H1 (cell line): ENCODE data around the gene PPFIBP2. TPM values are rescaled to one million over a fixed set of nuclear protein-coding genes. Genes with fewer than 3 reads are reported as not detected.

ENCODE experiments used
- CTCF ChIA-PET: fragments of 300-600 bp; sonication (Branson Sonifier 250); formaldehyde crosslinking; loops from one replicate; lab custom pipeline; 2021; ENCODE audit not compliant: partially characterized antibody; lab: Charles Lee
- POLR2A ChIA-PET: fragments of 300-600 bp; sonication (Branson Sonifier 250); formaldehyde crosslinking; loops from one replicate; lab custom pipeline; 2021; ENCODE audit warnings: inconsistent platforms; ENCODE audit not compliant: partially characterized antibody; lab: Charles Lee
- DNase-seq, 2 experiments: peaks; one replicate each; pipeline versions ENCODE4 v3.0.0 to v3.0.0-alpha.2; 2010 to 2022; ENCODE audit warnings: low spot score in 2 of 2, low read depth in 1 of 2, mixed read lengths in 1 of 2
- FAIRE-seq: peaks from 2 replicates; lab custom pipeline; 2011; peaks lifted over from hg19 to GRCh38; lab: Jason Lieb, UNC
- H2AFZ ChIP-seq: 2 replicates; pipeline ENCODE4 v1.8.1; 2012; ENCODE audit warnings: low read length, inconsistent platforms
- H2AK5ac ChIP-seq: 2 replicates; pipeline ENCODE4 v1.6.1; 2013; ENCODE audit warnings: low read depth, low read length
- H2BK120ac ChIP-seq: replicated peaks from 2 replicates; pipeline ENCODE3; 2013; ENCODE audit warnings: low read depth, low read length, inconsistent platforms
- H2BK12ac ChIP-seq: 2 replicates; pipeline ENCODE4 v1.6.1; 2013; ENCODE audit warnings: low read depth, low read length
- H2BK15ac ChIP-seq: 2 replicates; pipeline ENCODE4 v1.6.1; 2013; ENCODE audit warnings: low read length
- H2BK20ac ChIP-seq: 2 replicates; pipeline ENCODE4 v1.6.1; 2013; ENCODE audit warnings: low read length
- H2BK5ac ChIP-seq: 2 replicates; pipeline ENCODE4 v1.6.1; 2013; ENCODE audit warnings: low read depth, low read length
- H3K14ac ChIP-seq: 2 replicates; pipeline ENCODE4 v1.6.1; 2013; ENCODE audit warnings: inconsistent platforms; ENCODE audit not compliant: insufficient read length
- H3K18ac ChIP-seq: 2 replicates; pipeline ENCODE4 v1.6.1; 2013; ENCODE audit warnings: low read length; ENCODE audit errors: extremely low read depth
- H3K23ac ChIP-seq: 2 replicates; pipeline ENCODE4 v1.6.1; 2013; ENCODE audit warnings: inconsistent platforms; ENCODE audit not compliant: insufficient read length
- H3K23me2 ChIP-seq: 2 replicates; pipeline ENCODE4 v1.6.1; 2013; ENCODE audit warnings: low read depth, low read length
- H3K27ac ChIP-seq: 2 replicates; pipeline ENCODE4 v1.6.1; 2011; ENCODE audit warnings: low read depth, low read length, inconsistent platforms
- H3K27me3 ChIP-seq, 4 experiments: replicated peaks in 1 of 4; 1 replicate in 1 of 4; 2 replicates in 3 of 4; pipeline versions ENCODE4 v1.6.1 to v1.8.1; 2011 to 2013; ENCODE audit warnings: low read length in 3 of 4, mild to moderate bottlenecking in 3 of 4, inconsistent platforms in 2 of 4, mixed read lengths in 2 of 4, moderate library complexity in 1 of 4; ENCODE audit not compliant: control insufficient read depth in 3 of 4, insufficient read depth in 3 of 4; ENCODE audit errors: extremely low read depth in 1 of 4
- H3K36me3 ChIP-seq, 4 experiments: 2 replicates each; pipeline versions ENCODE4 v1.6.1 to v1.8.1; 2011 to 2013; ENCODE audit warnings: mild to moderate bottlenecking in 4 of 4, low read length in 3 of 4, moderate library complexity in 2 of 4, control low read depth in 1 of 4, inconsistent platforms in 1 of 4; ENCODE audit not compliant: insufficient read depth in 4 of 4, control insufficient read depth in 2 of 4
- H3K4ac ChIP-seq: replicated peaks from 2 replicates; pipeline ENCODE3; 2013; ENCODE audit warnings: low read length, low read depth, mixed read lengths, inconsistent platforms; ENCODE audit not compliant: insufficient read length
- H3K4me1 ChIP-seq, 4 experiments: replicated peaks in 1 of 4; 1 replicate in 1 of 4; 2 replicates in 3 of 4; pipeline versions ENCODE4 v1.6.1 to v1.8.1; 2011 to 2013; ENCODE audit warnings: low read length in 3 of 4, inconsistent platforms in 2 of 4, mixed read lengths in 1 of 4; ENCODE audit not compliant: insufficient read depth in 4 of 4, control insufficient read depth in 3 of 4
- H3K4me2 ChIP-seq, 2 experiments: 2 replicates each; pipeline versions ENCODE4 v1.6.1 to v1.8.1; 2011 to 2013; ENCODE audit warnings: low read depth in 2 of 2, low read length in 2 of 2, control low read depth in 1 of 2, inconsistent platforms in 1 of 2, mild to moderate bottlenecking in 1 of 2; ENCODE audit not compliant: insufficient read depth in 1 of 2
- H3K4me3 ChIP-seq, 4 experiments: fragments of 200-600, 300-600 bp in 1 of 4; sonication (generic), shearing (Covaris generic), sonication (Bioruptor Twin) in 1 of 4; 2 replicates each; pipeline versions ENCODE4 v1.5.1 to v1.8.1; 2011 to 2016; ENCODE audit warnings: low read length in 4 of 4, low read depth in 3 of 4, control low read depth in 2 of 4, inconsistent platforms in 2 of 4, mild to moderate bottlenecking in 2 of 4, mixed read lengths in 1 of 4, moderate library complexity in 1 of 4; ENCODE audit not compliant: insufficient read depth in 2 of 4; ENCODE audit errors: extremely low read depth in 1 of 4
- H3K56ac ChIP-seq: replicated peaks from 2 replicates; pipeline ENCODE3; 2013; ENCODE audit warnings: low read depth, mild to moderate bottlenecking, mixed read lengths, low read length, inconsistent platforms; ENCODE audit not compliant: insufficient read length
- H3K79me1 ChIP-seq: 2 replicates; pipeline ENCODE4 v1.6.1; 2013; ENCODE audit warnings: low read depth, low read length, control low read depth
- H3K79me2 ChIP-seq, 2 experiments: 2 replicates each; pipeline versions ENCODE4 v1.6.1 to v1.8.1; 2012 to 2013; ENCODE audit warnings: low read length in 2 of 2, mild to moderate bottlenecking in 2 of 2, inconsistent platforms in 1 of 2; ENCODE audit not compliant: insufficient read depth in 2 of 2, control insufficient read depth in 1 of 2
- H3K9ac ChIP-seq, 4 experiments: replicated peaks in 1 of 4; 1 replicate in 1 of 4; 2 replicates in 3 of 4; pipeline versions ENCODE4 v1.6.1 to v1.8.1; 2011 to 2013; ENCODE audit warnings: low read depth in 3 of 4, low read length in 3 of 4, control low read depth in 2 of 4, mild to moderate bottlenecking in 2 of 4, moderate library complexity in 2 of 4, inconsistent platforms in 1 of 4; ENCODE audit errors: extremely low read depth in 1 of 4
- H3K9me3 ChIP-seq, 2 experiments: 2 replicates each; pipeline versions ENCODE4 v1.6.1 to v1.8.1; 2012 to 2013; ENCODE audit warnings: mild to moderate bottlenecking in 2 of 2, moderate library complexity in 2 of 2, control low read depth in 1 of 2, inconsistent platforms in 1 of 2, low read depth in 1 of 2, low read length in 1 of 2, mixed read lengths in 1 of 2; ENCODE audit not compliant: insufficient read depth in 2 of 2
- H4K20me1 ChIP-seq, 2 experiments: replicated peaks in 1 of 2; 2 replicates each; pipeline versions ENCODE3 to v1.8.1; 2011 to 2013; ENCODE audit warnings: inconsistent platforms in 2 of 2, low read length in 2 of 2, mild to moderate bottlenecking in 1 of 2; ENCODE audit not compliant: insufficient read depth in 2 of 2, control insufficient read depth in 1 of 2
- H4K5ac ChIP-seq: 2 replicates; pipeline ENCODE4 v1.6.1; 2013; ENCODE audit warnings: low read length, low read depth, mixed read lengths, inconsistent platforms; ENCODE audit not compliant: insufficient read length
- H4K8ac ChIP-seq: 2 replicates; pipeline ENCODE4 v1.8.0; 2013; ENCODE audit warnings: mild to moderate bottlenecking, moderate library complexity, low read length, inconsistent platforms; ENCODE audit not compliant: insufficient read depth; ENCODE audit errors: extremely low read depth
- H4K91ac ChIP-seq: replicated peaks from 2 replicates; pipeline ENCODE3; 2013; ENCODE audit warnings: low read length, mixed read lengths, inconsistent platforms; ENCODE audit not compliant: insufficient read length
- CHD1 ChIP-seq: IDR thresholded peaks from 2 replicates; pipeline ENCODE4 v1.6.1; 2012; ENCODE audit warnings: low read depth, low read length, improper control_type of control experiment
- CTCF ChIP-seq, 3 experiments: IDR thresholded peaks; 1 replicate in 2 of 3; 2 replicates in 1 of 3; pipeline versions ENCODE4 v1.5.1 to v1.6.1; 2011; ENCODE audit warnings: low read length in 3 of 3, mild to moderate bottlenecking in 3 of 3, inconsistent platforms in 2 of 3, low read depth in 1 of 3, moderate library complexity in 1 of 3; ENCODE audit not compliant: insufficient read depth in 1 of 3; ENCODE audit errors: control extremely low read depth in 1 of 3
- GTF2F1 ChIP-seq: IDR thresholded peaks from 2 replicates; pipeline ENCODE4 v1.6.1; 2012; ENCODE audit warnings: low read depth, low read length, improper control_type of control experiment, borderline replicate concordance
- JUN ChIP-seq: IDR thresholded peaks from 2 replicates; pipeline ENCODE4 v1.6.1; 2011; ENCODE audit warnings: low read depth, mild to moderate bottlenecking, improper control_type of control experiment, low read length
- MAFK ChIP-seq: IDR thresholded peaks from 2 replicates; pipeline ENCODE4 v1.6.1; 2012; ENCODE audit warnings: low read depth, mild to moderate bottlenecking, improper control_type of control experiment, low read length
- PHF8 ChIP-seq: fragments of 200-600 bp; sonication (generic); conservative IDR thresholded peaks from 2 replicates; pipeline ENCODE4 v1.7.1; 2012; ENCODE audit warnings: low read depth, mild to moderate bottlenecking, inconsistent platforms, low read length, moderate library complexity
- RNF2 ChIP-seq: fragments of 200-900, 300-1000 bp; sonication (generic); IDR thresholded peaks from 2 replicates; pipeline ENCODE4 v1.7.1; 2016; ENCODE audit warnings: borderline replicate concordance, low read depth, mild to moderate bottlenecking, antibody characterized with exemption, low read length; ENCODE audit not compliant: poor library complexity, severe bottlenecking; ENCODE audit errors: missing control alignments
- SIX5 ChIP-seq: IDR thresholded peaks from 2 replicates; pipeline ENCODE4 v1.6.1; 2011; ENCODE audit warnings: mild to moderate bottlenecking, low read depth, low read length
- SP2 ChIP-seq: IDR thresholded peaks from 2 replicates; pipeline ENCODE4 v1.6.1; 2012; ENCODE audit warnings: mild to moderate bottlenecking, low read length, inconsistent platforms
- SRF ChIP-seq: IDR thresholded peaks from 2 replicates; pipeline ENCODE4 v1.6.1; 2011; ENCODE audit warnings: mild to moderate bottlenecking, low read depth, low read length, moderate library complexity
- TAF1 ChIP-seq: IDR thresholded peaks from 2 replicates; pipeline ENCODE4 v1.6.1; 2011; ENCODE audit warnings: mild to moderate bottlenecking, low read depth, low read length
- WGBS, 2 experiments: shearing (Covaris generic) in 1 of 2; methylation state at CpG; one replicate each; pipeline versions ENCODE4 v1.1.6 to v1.1.7; 2013 to 2015; ENCODE audit warnings: low lambda C conversion rate in 2 of 2, mixed read lengths in 2 of 2, inconsistent platforms in 1 of 2, low coverage in 1 of 2, missing lambda C conversion rate in 1 of 2; ENCODE audit not compliant: insufficient replicate concordance in 2 of 2, insufficient coverage in 1 of 2, insufficient read length in 1 of 2; ENCODE audit errors: extremely low coverage in 1 of 2, missing lambda C conversion rate in 1 of 2; 5-methylcytosine and 5-hydroxymethylcytosine counted together
- polyA plus RNA-seq, 7 experiments: library from polyadenylated mRNA; depleted of rRNA in 3 of 7; stranded (reverse) in 5 of 7; unstranded in 2 of 7; fragments of >200 nt in 5 of 7; fragments of 200-250 nt in 2 of 7; gene quantifications; 1 replicate in 5 of 7; 2 replicates in 1 of 7; 4 replicates in 1 of 7; pipeline versions ENCODE4 v1.2.1 to v1.2.3, GENCODE V29; 2011 to 2013; ENCODE audit warnings: missing spikeins in 2 of 7, mixed read lengths in 2 of 7
- total RNA-seq: library from RNA; stranded (reverse); fragmentation: NEBNext Ultra II Directional; extraction: Animal tissue kit (Norgen Biotek cat#: 25700); gene quantifications from 2 replicates; pipeline ENCODE4 v1.2.1, GENCODE V29; 2021
- TF ChIP-seq, protein P1 (sequence below): IDR thresholded peaks from 2 replicates; pipeline ENCODE4 v1.6.1; 2012; ENCODE audit warnings: inconsistent platforms

Gene PPFIBP2
- total and polyA plus RNA-seq, 2 of the 8 experiments (the other 6 are each of a cell fraction or from before 2014, with no cell fraction given), result 5.5 to 9.8 TPM

DNA sequence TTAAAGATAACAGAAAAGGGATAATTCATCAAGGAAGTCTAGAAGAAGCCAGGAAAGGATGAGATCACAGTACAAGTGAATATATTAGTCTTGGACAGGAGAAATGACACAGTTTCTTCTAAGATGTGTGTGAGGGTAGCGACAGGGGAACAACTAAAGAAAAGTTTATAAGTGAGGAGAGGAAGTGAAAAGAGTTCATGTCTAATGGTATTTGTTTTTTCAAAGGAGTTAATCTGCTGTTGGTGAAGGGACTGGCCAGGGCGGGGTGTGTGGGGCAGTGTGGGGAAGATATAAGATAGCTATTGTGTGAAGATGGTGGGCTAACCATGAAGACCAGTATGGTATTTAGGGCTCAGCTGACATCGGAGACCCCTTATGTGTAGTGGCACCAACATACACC lies 7.6 kb upstream of the PPFIBP2 start:
- POLR2A ChIA-PET, result no interaction called here
- TF ChIP-seq SIX5 (no peak), CTCF (IDR thresholded peaks at IDR 0.05; ENCODE audit: control extremely low read depth in 1 of 3, insufficient read depth in 1 of 3, low read depth in 1 of 3, low read length in 3 of 3) (no peak), CHD1 (no peak), SRF (no peak), MAFK (no peak), GTF2F1 (no peak), TAF1 (no peak), RNF2 (no peak), JUN (no peak), PHF8 (no peak), SP2 (no peak)
- TF ChIP-seq, protein P1, sequence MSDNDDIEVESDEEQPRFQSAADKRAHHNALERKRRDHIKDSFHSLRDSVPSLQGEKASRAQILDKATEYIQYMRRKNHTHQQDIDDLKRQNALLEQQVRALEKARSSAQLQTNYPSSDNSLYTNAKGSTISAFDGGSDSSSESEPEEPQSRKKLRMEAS, result no peak

More for the DNA sequence above, 7.6 kb upstream of the PPFIBP2 start:
- Histone ChIP-seq H3K27me3 (no peaks in the 10 kb centered on the region), H3K79me1 (no peaks in the 10 kb centered on the region), H3K56ac (no peak overlapping the region), H2BK12ac (no peak overlapping the region), H3K4me3 (no peak overlapping the region), H3K4me1 (peaks cover 0 to 2% (median 0%) of the 10 kb centered on the region in 4 experiments; a peak in 1 of 7 replicates), H3K27ac (no peak overlapping the region), H3K23me2 (no peaks in the 10 kb centered on the region), H3K23ac (no peak overlapping the region), H4K20me1 (no peaks in the 10 kb centered on the region), H2BK15ac (no peak overlapping the region), H3K36me3 (no peaks in the 10 kb centered on the region), H2BK120ac (no peak overlapping the region), H4K91ac (no peak overlapping the region), H3K4me2 (no peak overlapping the region), H3K18ac (no peak overlapping the region), H2BK20ac (no peak overlapping the region), H2BK5ac (no peak overlapping the region), H3K9me3 (no peaks in the 10 kb centered on the region), H4K8ac (no peak overlapping the region), H3K79me2 (no peaks in the 10 kb centered on the region), H4K5ac (no peak overlapping the region), H3K14ac (no peak overlapping the region), H3K9ac (no peak overlapping the region), H2AFZ (no peak overlapping the region), H2AK5ac (no peak overlapping the region), H3K4ac (no peak overlapping the region)
- FAIRE-seq (no peak), DNase-seq (no peak)
- CTCF ChIA-PET, result interaction anchor here (0.7 to 1.0 kb wide), 2 partner anchors 20 to 24 kb away, joined by 3 to 4 read pairs; no protein-coding TSS in a partner anchor
- WGBS, 2 experiments, result 80% methylated on average over 3 of the region's 3 CpGs; no CpG with 5 or more reads in 1 of the 2 experiments
